HT1080 (cell line): ENCODE measurements around the gene SUB1. TPM values are rescaled to one million over a fixed set of nuclear protein-coding genes. Genes with fewer than 3 reads are reported as not detected.
"Not testable (repeated sequence)": the region's sequence is repeated elsewhere in the genome, so short reads cannot be mapped to it uniquely, and the experiment has no call there.

ENCODE experiments used
- DNase-seq: peaks from one replicate; pipeline ENCODE4 v3.0.0-alpha.2; 2015; ENCODE audit warnings: low read depth
- polyA plus RNA-seq, 2 experiments: library from polyadenylated mRNA; depleted of rRNA; stranded (reverse); fragments of >200 nt; gene quantifications; 2 replicates each; pipeline ENCODE4 v1.2.3, GENCODE V29; 2015
- total RNA-seq: library from RNA; depleted of rRNA; stranded (reverse); fragments of >200 nt; shearing (Covaris generic); gene quantifications from 2 replicates; pipeline ENCODE4 v1.2.3, GENCODE V29; 2014; rRNA removed

SUB1 gene
- total RNA-seq, result 304 TPM in 2 replicates
- polyA plus RNA-seq (2015; cell fraction: cytosol; rRNA removed), result 382 and 466 TPM in 2 replicates
- 234 and 274 TPM in 2 replicates for polyA plus RNA-seq (2015; cell fraction: nucleus; rRNA removed)

DNA sequence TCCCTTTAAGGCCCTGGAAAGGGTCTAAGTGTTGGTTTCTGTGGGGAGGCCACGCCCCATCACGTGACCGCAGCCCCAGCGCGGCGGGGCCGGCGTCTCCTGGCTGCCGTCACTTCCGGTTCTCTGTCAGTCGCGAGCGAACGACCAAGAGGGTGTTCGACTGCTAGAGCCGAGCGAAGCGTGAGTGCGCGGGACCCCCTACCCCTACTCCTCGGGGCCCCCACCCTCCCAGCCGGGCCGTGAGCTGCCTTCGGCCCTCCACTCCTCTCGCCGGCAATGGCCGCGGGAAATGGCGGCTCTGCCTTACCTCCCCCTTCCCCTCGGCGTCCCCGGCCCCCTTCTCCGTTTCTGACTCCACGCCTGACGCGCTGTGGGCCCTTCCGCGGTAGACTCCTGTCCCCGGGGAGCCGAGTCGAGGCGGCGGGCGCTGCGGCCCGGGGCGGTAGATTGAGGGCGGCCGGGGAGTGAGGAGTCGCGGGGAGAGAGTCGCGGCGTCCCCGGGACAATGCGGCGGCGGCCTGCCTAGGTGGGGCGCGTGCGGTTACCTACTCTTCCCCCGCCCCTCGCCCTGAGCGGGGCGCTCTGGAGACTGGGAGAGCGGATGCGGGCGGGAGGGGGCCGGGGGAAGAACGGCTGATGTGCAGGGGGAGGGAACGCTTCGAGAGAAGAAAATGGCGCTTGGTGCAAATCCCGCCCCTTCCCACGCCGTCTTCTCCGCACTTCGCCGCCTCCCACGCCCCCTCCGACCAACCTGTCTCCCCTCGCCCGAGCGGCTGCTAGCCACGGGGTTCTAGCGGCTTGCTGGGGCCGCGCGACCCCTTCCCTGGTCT, at the start of gene SUB1:
Gene SUB1 (plus strand): TSS at position 112 of the 830 bp plus-strand sequence. CDS start 2,956 bp downstream, outside the sequence.
- DNase-seq, result peak; percentile 90

DNA sequence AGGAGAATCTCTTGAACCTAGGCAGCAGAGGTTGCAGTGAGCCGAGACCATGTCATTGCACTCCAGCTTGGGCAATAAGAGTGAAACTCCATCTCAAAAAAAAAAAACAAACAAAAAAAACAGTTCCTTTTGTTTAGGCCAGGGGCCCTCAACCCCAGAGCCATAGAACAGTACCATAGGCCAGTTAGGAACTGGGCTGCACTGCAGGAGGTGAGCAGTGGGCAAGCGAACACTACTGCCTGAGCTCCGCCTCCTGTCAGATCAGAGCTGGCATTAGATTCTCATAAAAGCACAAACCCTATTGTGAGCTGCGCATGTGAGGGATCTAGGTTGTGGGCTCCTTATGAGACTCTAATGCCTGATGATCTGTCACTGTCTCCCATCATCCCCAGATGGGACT, 49.1 kb upstream of the SUB1 start:
- DNase-seq, result no peak

DNA sequence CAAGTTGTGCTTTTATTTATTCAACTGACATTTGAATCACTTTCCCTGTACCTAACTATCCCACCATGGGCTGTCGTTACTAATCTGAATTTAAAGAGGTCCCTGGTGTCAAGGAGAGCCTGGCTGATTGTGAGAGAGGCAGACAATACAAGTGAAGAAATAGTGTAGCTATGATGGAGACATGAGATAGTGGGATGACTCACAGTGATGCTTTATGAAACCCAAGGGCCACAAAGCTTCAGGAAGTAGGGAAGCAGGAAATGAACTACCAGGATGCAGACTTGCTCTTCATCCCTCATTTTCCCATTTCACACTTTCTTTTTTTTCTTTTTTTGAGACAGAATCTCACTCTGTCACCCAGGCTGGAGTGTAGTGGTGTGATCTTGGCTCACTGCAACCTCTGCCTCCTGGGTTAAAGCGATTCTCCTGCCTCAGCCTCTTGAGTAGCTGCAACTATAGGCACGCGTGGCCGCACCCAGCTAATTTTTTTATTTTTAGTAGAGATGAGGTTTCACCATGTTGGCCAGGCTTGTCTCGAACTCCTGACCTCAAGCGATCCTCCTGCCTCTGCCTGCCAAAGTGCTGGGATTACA, 47.8 kb upstream of the SUB1 start:
- peak; percentile 84 for DNase-seq

DNA sequence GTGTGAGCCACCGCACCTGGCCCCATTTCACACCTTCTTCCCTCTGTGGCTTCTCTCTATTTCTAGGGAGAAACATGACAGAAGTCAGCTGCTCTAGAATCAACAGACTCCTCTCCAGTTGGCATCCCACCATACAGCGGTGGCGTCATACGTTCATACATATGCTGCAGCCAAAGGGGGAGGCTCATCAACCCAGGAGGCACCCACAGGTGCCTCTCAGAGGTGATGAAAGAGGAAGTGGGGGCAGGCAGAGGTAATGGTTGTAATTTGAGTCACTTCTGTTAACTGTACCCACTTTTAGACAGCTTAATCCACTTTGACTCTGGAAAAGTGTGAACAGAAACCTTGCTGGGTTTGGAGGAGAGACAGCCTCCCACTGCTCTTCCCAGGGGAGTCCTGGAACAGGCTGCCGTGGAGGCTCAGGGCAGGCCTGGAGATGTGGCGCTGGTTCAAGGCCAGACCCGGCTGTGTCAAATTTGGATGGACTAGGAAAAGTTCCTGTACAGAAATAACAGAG, 47.3 kb upstream of the SUB1 start:
- no peak for DNase-seq

DNA sequence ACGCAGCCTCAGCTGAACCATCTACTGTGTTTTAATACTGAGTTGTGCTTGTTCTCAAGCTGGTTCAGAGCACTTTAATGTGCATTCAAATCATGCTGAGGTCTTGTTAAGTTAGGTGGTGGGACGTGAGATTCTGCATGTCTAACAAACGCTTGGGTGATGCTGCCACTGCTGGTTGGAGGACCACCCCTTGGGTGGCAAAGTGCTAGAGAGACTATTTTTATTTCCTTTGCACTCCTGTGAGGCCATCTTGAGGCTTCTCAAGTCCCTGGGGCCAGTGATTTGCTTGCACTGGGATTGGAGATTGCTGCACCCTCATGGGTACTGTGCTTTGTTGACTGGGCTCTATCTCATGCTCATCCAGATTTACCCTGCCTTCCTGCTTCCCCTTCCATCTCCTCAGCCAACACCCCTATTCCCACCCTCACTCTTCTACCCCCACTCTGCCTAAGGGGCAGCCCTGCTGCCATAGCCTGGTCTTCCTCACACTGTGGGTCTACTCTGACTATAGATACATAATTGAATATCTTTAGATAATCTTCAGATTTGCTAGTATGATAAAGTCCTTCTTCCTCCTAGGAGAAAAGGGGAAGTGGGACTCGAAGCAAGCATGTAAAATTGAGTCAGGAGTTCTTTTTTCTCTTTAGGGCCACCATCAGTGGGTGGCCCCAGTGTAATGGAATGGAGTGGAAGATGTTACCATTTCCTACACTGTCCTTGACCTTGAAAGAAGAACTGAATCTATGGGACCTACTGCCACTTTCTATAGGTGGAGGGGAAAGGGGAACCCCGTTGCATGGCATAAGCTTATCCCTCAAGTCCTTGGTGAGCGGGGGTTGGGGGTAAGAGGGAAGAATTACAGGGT, 45.1 kb upstream of the SUB1 start:
- no peak for DNase-seq

DNA sequence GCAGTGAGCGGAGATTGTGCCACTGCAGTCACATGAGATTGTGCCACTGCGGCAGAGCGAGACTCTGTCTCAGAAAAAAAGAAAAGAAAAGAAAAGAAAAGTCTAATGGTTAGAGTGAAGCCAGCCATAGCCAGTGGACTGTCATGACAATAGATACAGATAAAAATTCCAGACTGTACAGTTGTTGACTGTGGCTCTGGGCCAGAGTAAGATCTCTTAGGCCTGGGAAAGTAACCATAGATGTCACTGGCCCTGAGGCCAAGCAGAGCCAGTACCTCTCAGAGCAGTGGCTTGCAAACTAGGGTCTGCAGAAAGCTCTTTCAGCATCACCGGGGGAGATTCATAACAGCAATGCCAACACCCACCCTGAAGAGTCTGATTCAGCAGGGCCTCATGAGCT, 44.1 kb upstream of the SUB1 start:
- DNase-seq, result no peak

DNA sequence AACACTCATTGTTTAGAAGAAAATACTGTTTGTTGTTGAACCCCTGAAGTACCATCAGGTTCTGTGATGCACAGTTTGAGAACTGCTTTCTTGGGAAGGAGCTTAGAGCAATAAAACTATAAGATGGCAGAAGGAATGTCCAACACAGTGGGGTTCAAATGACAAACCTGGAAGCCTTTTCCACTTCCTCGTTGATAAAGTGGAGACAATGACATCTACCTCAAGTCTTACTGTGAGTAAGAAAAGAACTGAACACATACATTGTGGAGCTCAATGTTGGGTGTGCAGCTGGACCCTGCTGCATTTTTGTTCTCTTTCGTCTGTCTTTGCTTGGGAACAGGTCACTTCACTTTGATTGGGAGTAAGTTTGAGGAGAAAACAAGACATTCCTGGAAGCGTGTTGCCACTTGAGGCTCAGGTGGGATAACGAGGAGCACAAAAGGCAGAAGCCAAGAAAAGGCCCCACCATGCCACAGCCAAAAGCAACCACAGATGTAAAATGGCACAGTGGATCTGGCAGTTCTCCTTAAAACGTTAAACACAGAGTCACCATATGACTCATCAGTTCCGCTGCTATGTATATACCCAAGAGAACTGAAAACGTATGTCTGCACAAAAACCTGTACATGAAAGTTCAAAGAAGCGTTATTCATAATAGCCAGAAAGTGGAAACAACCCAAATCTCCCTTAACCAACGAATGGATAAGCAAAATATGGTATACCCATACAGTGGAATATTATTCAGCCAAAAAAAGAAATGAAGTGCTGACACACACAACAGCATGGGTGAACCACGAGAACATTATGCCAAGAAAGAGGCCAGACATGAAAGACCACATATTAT, 42.9 kb upstream of the SUB1 start:
- DNase-seq, result peak; percentile 75

DNA sequence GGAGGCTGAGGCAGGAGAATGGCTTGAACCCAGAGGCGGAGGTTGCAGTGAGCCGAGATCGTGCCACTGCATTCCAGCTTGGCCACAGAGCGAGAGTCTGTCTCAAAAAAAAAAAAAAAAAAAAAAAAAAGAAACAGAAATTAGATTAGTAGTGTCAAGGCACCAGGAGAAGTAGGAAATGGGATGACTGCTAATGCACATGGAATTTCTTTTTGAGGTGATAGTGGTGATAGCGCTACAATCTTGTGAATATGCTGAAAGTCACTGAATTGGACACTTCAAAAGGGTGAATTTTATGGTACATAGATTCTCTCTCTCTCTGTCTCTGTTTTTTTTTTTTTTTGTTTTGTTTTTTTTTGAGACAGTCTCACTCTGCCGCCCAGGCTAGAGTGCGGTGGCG, 42.1 kb upstream of the SUB1 start:
- peak; percentile 40 for DNase-seq

DNA sequence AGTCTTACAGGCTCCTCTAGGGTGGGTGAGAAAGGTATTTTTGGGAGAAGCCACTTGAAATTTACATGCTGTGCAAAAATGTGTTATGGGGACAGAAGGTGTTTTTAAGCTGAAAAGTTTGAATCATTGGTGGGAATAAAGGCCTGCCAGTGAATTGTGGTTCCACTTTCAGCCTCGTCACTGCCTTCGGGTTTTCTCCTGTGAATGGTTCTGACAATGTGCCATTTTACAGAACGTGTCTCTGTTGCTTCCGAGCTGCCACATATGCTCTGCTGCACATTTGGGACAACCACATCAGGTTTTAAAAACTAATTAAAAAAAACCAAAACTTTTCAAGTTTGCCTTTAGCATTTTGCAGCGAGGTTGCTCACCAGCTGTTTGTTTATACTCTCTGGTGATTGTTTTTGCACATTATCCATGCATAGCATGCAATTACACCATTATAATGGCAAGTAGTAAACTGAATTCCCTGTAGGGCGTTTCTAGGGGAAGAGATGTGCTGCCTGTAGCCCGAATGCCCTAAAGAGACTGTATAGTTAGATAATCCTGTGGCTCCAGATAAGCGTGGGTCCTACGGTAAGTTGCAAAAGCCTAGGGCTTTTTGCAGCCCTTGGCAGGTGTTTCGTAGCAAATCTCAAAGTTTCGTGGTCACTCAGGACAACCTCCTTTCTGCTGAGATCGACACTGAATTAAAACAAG, 40.1 kb upstream of the SUB1 start:
- no peak for DNase-seq

DNA sequence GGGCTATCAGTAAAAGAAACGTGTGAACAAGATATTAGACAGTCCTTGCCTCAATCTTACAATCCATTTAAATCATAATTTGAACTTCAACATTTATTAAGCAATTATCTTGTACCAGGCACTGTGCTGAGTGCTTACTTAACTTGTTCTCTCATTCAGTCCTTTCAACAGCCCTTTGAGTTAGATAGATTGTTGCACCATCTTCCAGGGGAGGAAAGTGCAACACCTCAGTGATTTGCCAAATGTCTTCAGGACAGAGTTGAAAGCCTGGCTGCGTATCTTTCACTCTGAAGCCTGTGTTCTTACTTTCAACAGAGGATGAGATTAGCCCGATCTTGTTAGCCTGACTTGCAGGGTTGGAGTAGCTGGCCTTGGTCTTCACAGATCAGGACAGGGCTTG, 34.2 kb upstream of the SUB1 start:
- DNase-seq, result no peak

DNA sequence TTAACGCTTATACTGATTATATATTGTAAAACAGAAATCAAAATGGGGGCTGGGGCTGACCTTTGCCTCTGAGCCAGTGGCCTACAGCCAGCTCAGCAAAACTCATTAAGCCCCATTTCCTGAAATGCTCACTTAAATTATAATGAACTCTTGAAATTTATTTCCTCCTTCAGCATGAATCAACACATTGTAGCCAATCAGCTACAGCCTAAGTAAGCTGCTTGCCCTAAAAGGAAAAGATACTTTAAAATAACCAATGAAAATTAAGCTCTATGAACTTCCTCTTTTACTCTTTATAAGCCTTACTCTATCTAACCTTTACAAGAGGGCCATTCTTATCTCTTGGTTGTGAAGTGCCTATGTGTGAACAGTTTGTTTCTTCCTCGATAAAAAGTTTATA, 33.5 kb upstream of the SUB1 start:
- DNase-seq, result no peak

DNA sequence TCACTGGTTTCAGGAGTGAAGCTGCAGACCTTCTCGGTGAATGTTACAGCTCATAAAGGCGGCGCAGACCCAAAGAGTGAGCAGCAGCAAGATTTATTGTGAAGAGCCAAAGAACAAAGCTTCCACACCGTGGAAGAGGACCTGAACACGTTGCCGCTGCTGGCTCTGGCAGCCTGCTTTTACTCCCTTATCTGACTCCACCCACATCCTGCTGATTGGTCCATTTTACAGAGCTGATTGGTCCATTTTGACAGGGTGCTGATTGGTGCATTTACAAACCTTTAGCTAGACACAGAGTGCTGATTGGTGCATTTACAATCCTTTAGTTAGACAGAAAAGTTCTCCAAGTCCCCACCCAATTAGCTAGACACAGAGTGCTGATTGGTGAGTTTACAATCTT, 32.9 kb upstream of the SUB1 start:
- DNase-seq, result not testable (repeated sequence)

DNA sequence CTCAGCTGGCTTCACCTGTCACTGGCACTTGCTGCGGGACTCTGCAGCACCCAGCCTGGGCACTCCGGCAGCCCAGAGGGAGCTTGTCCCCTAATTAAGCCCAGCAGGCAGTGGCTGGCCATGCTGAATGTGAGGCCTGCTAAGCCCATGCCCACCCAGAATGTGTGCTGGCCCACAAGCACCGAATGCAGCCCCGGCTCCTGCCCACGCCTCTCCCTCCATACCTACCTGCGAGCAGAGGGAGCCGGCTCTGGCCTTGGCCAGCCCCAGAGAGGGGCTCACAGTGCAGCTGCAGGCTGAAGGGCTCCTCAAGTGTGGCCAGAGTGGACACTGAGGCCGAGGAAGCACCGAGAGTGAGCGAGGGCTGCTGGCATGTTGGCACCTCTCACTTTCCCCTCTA, 32.4 kb upstream of the SUB1 start:
- no peak for DNase-seq

DNA sequence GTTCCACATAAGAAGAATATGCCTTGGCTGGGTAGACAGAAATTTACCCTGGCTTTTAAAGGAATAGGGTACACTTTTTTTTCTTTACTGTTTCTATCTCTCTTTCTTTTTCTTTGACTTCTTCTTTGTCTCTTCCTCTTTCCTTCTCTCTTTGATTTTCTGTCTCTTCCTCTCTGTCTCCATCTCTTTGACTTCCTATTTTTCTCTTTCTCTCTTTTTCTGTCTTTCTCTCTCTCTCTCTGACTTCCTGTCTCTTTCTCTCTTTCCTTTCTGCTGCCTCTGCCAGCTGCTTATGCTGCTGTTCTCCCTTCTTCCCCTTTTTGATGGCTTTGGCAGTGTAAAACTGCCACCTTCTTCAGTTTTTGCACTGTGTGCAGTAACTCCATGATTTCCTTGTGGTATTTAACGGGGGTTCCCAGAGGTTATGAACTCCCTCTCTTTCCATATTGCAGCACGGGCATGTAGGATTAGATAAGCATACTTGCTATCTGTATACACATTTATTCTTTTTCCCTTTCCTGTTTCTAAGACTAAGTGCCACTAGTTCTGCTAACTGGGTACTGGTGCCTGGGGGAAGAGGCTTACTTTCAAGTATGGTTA, 31.1 kb upstream of the SUB1 start:
- DNase-seq, result not testable (repeated sequence)

DNA sequence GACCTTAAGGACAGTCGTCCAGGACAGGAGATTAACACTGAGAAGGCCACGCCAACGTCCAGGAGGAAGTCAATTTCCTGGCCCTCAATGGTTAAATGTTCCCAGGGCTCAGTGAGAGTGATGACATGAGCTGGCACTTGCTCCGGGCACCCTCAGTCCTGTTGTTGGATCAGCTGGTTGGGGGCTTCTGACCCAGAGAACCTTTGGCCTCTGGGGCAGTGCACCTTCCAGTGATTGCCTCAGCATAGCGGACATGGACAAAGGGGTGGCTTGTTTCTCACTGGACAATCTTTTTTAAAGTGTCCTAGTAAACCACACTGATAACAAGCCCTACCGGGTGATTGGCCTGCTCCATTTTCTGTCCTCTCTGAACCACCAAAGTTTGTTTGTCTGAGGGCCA, 28.8 kb upstream of the SUB1 start:
- DNase-seq, result not testable (repeated sequence)

DNA sequence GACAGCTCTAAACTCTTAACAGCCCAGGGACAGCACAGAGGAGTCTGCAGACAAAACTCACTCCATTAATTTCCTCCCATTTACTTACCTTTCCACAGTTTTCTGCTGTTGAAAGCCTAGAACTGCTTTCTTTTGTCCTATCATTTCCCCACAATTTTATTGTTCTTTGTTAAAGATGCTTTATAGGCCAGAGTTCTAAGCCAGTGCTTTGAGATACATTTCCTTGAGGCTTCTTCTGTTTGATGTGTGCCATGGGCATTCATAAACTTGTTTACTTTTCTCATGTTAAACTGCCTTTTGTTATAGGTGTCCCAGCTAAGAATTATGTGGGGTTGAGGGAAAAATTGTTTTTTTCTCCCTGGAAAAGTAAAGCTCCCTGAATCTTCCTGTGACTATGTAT, 25.9 kb upstream of the SUB1 start:
- no peak for DNase-seq

DNA sequence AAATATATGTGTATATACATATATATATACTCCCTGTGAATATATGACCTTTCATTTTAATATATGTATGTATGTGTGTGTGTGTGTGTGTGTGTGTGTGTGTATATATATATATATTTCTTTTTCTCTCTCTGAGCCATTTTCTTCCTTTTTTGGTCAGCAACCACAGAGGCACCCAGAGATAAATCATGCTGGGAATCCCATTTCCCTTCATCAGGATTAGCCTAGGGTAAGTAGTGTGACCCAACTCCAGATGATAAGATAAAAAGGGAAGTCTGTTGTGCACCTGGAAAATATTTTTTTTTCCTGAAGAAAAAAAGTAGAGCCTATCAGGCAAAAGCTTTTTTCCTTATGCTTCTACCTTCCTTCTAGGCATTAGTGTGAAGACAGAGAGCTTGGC, 25.4 kb upstream of the SUB1 start:
- DNase-seq, result no peak

DNA sequence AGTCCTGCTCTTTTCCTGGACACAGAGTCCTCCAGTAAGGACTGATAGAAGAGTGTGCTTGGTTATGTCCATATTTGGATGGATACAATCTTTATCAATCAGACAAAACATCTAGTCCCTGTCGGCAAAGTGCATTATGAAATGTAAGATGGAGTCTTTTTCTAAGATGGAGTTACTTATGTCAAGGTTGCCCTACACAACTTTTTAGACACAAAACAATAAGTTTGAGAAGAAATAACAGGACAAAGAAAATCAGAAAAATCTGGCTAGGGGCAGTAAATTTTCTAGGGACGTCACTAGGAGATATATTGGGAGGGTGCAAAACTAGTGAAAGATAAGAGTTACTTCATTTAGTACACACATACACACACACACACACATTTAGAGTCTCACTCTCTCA, 23.3 kb upstream of the SUB1 start:
- no peak for DNase-seq

DNA sequence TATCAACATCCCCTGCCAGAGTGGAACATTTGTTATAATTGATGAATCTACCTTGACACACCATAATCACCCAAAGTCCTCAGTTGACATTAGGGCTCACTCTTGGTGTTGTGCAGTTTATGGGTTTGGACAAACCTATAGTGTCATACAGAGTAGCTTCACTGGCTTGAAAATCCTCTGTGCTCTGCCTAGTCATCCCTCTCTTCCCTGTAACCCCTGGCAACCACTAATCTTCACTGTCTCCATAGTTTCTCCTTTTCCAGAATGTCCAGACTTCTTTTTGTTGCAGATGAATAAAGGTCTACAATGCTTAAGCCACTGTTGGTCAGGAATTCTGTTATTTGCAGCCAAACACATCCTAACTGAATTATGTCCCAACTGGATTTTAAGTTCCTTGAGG, 22.5 kb upstream of the SUB1 start:
- no peak for DNase-seq

DNA sequence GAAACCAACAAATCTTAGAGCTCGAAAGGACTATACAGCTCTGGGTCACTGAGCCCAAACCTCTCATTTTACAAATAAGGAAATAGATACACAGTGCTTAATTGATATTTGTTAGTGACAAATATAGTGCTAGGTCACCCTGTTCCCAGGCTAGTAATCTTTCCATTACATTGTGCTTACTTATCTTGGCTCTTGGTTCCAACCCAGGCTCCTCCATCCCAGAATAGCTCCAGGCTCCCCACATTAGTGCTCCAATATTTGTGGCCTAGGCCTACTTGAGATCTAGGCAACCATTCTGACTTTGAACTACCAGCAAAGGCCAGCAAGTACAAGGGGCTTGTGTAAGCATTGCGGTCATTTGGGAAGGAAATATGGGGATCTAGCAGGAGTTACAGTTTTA, 21.7 kb upstream of the SUB1 start:
- no peak for DNase-seq
